NB4 (cell line): ENCODE results near the gene RNU1-2.
"Not testable (repeated sequence)": the region's sequence is repeated elsewhere in the genome, so short reads cannot be mapped to it uniquely, and the experiment has no call there.

Source experiments
- CTCF ChIP-seq: IDR thresholded peaks from one replicate; pipeline ENCODE4 v1.5.1; 2012; ENCODE audit warnings: low read depth, low read length
- MAX ChIP-seq: IDR thresholded peaks from 2 replicates; pipeline ENCODE4 v1.6.1; 2011; ENCODE audit warnings: low read depth, low read length
- POLR2A ChIP-seq: IDR thresholded peaks from 2 replicates; pipeline ENCODE4 v1.6.1; 2011; ENCODE audit warnings: mild to moderate bottlenecking; ENCODE audit not compliant: insufficient read length; ENCODE audit errors: extremely low read depth

- TF ChIP-seq CTCF, POLR2A, MAX: not testable (repeated sequence)
Observed at GRCh38 chr1:16929146-16930041, 33.6 kb downstream of the RNU1-2 start.
